GM23338 (cell line): ENCODE data around the gene TMEM234. TPM values are rescaled to one million over a fixed set of nuclear protein-coding genes. Genes with fewer than 3 reads are reported as not detected.
A peak's percentile ranks its signal among the peaks of the same experiment; 100 is the strongest.

Source experiments
- ATAC-seq: fragments of 200-7000 bp; cut with Tn5 transposase; 3 replicates; pipeline ENCODE4 v1.9.1; 2020
- DNase-seq: peaks from one replicate; pipeline ENCODE4 v3.0.0-alpha.2; 2015; ENCODE audit warnings: low spot score
- H2AFZ ChIP-seq: fragments of 200-600 bp; sonication (generic); 2 replicates; pipeline ENCODE4 v1.8.0; 2016; ENCODE audit warnings: antibody characterized with exemption, mild to moderate bottlenecking, moderate library complexity
- H3F3A ChIP-seq: fragments of 200-600 bp; sonication (generic); replicated peaks from 2 replicates; pipeline ENCODE4 v1.8.0; 2017; ENCODE audit warnings: antibody characterized with exemption, mixed run types, low read depth
- H3K27ac ChIP-seq: fragments of 200-600 bp; sonication (generic); 2 replicates; pipeline ENCODE4 v1.6.1; 2016; ENCODE audit warnings: low read depth
- H3K27me3 ChIP-seq: fragments of 200-600 bp; sonication (generic); 2 replicates; pipeline ENCODE4 v1.8.0; 2016; ENCODE audit warnings: mild to moderate bottlenecking, mixed run types, moderate library complexity; ENCODE audit not compliant: insufficient read depth
- H3K36me3 ChIP-seq: fragments of 200-600 bp; sonication (generic); 2 replicates; pipeline ENCODE4 v1.8.0; 2016; ENCODE audit warnings: mild to moderate bottlenecking; ENCODE audit not compliant: insufficient read depth
- H3K4me1 ChIP-seq: fragments of 200-600 bp; sonication (generic); 2 replicates; pipeline ENCODE4 v1.8.0; 2016; ENCODE audit warnings: mild to moderate bottlenecking, moderate library complexity; ENCODE audit not compliant: insufficient read depth
- H3K4me2 ChIP-seq: fragments of 200-600 bp; sonication (generic); 2 replicates; pipeline ENCODE4 v1.7.1; 2017; ENCODE audit warnings: mixed run types
- H3K4me3 ChIP-seq: fragments of 200-600 bp; sonication (generic); 2 replicates; pipeline ENCODE4 v1.6.1; 2016; ENCODE audit warnings: mixed run types
- H3K79me2 ChIP-seq: fragments of 200-600 bp; sonication (generic); replicated peaks from 2 replicates; pipeline ENCODE4 v1.8.0; 2017; ENCODE audit warnings: mild to moderate bottlenecking; ENCODE audit not compliant: insufficient read depth
- H3K9me2 ChIP-seq: fragments of 200-600 bp; sonication (generic); 2 replicates; pipeline ENCODE4 v1.8.0; 2017; ENCODE audit not compliant: insufficient read depth
- H4K20me1 ChIP-seq: fragments of 200-600 bp; sonication (generic); replicated peaks from 2 replicates; pipeline ENCODE4 v1.8.0; 2017; ENCODE audit warnings: mild to moderate bottlenecking; ENCODE audit not compliant: insufficient read depth
- H3K27ac Mint-ChIP-seq: 2 replicates; pipeline ENCODE4 v1.8.0; 2020; ENCODE audit warnings: inconsistent platforms, mild to moderate bottlenecking, moderate library complexity, mixed read lengths
- H3K27me3 Mint-ChIP-seq: 3 replicates; pipeline ENCODE4 v1.8.0; 2022; ENCODE audit warnings: low read depth, mild to moderate bottlenecking, moderate library complexity, mixed read lengths, inconsistent platforms; ENCODE audit not compliant: insufficient read depth, poor library complexity
- H3K36me3 Mint-ChIP-seq: 3 replicates; pipeline ENCODE4 v1.8.0; 2021; ENCODE audit warnings: low read depth, mild to moderate bottlenecking, inconsistent platforms, moderate library complexity, mixed read lengths
- H3K4me1 Mint-ChIP-seq: 3 replicates; pipeline ENCODE4 v1.8.0; 2020; ENCODE audit warnings: mild to moderate bottlenecking, inconsistent platforms, mixed read lengths
- H3K4me3 Mint-ChIP-seq: 3 replicates; pipeline ENCODE4 v1.8.0; 2021; ENCODE audit warnings: moderate library complexity, mild to moderate bottlenecking, inconsistent platforms, mixed read lengths
- H3K9me3 Mint-ChIP-seq: 3 replicates; pipeline ENCODE4 v1.8.0; 2020; ENCODE audit warnings: moderate library complexity, mild to moderate bottlenecking, inconsistent platforms, mixed read lengths
- CREB1 ChIP-seq: fragments of 250-450 bp; sonication (Bioruptor Pico); IDR thresholded peaks from 2 replicates; pipeline ENCODE4 v1.5.0; 2020; ENCODE audit warnings: low read depth, mild to moderate bottlenecking, moderate library complexity
- CTCF ChIP-seq, 2 experiments: fragments of 200-600 bp in 1 of 2; sonication (generic) in 1 of 2; conservative IDR thresholded peaks; 2 replicates each; pipeline versions ENCODE4 v1.5.1 to v1.6.1; 2016 to 2017; ENCODE audit warnings: antibody characterized with exemption in 2 of 2, low read depth in 2 of 2, mild to moderate bottlenecking in 2 of 2, moderate library complexity in 1 of 2
- ETS1 ChIP-seq: IDR thresholded peaks from 2 replicates; pipeline ENCODE4 v1.6.1; 2016; ENCODE audit warnings: antibody characterized with exemption
- EZH2 ChIP-seq: fragments of 200-600 bp; sonication (generic); IDR thresholded peaks from one replicate; pipeline ENCODE4 v1.8.0; 2017; ENCODE audit warnings: antibody characterized with exemption, mild to moderate bottlenecking, low read depth; ENCODE audit not compliant: unreplicated experiment
- EZH2phosphoT487 ChIP-seq: fragments of 200-600 bp; sonication (generic); IDR thresholded peaks from one replicate; pipeline ENCODE4 v1.8.1; 2018; ENCODE audit warnings: antibody characterized with exemption; ENCODE audit not compliant: unreplicated experiment
- JUNB ChIP-seq: IDR thresholded peaks from one replicate; pipeline ENCODE4 v1.6.1; 2016; ENCODE audit warnings: antibody characterized with exemption; ENCODE audit not compliant: unreplicated experiment
- NANOG ChIP-seq: IDR thresholded peaks from 2 replicates; pipeline ENCODE4 v1.6.1; 2016; ENCODE audit warnings: antibody characterized with exemption, borderline replicate concordance
- POLR2AphosphoS5 ChIP-seq: IDR thresholded peaks from 2 replicates; pipeline ENCODE4 v1.6.1; 2016; ENCODE audit warnings: antibody characterized with exemption, low read depth
- REST ChIP-seq: IDR thresholded peaks from one replicate; pipeline ENCODE4 v1.6.1; 2018; ENCODE audit warnings: antibody characterized with exemption; ENCODE audit not compliant: unreplicated experiment
- STAT1 ChIP-seq: IDR thresholded peaks from one replicate; pipeline ENCODE4 v1.6.1; 2016; ENCODE audit warnings: antibody characterized with exemption; ENCODE audit not compliant: unreplicated experiment
- ZNF114 ChIP-seq: fragments of 250-450 bp; sonication (Bioruptor Pico); IDR thresholded peaks from 2 replicates; pipeline ENCODE4 v1.5.0; 2020; ENCODE audit warnings: mild to moderate bottlenecking, moderate library complexity
- ZNF331 ChIP-seq: fragments of 250-450 bp; sonication (Bioruptor Pico); IDR thresholded peaks from 2 replicates; pipeline ENCODE4 v1.5.0; 2020; ENCODE audit warnings: low read depth, mild to moderate bottlenecking, moderate library complexity
- ZNF462 ChIP-seq: fragments of 250-450 bp; sonication (Bioruptor Pico); IDR thresholded peaks from 2 replicates; pipeline ENCODE4 v1.5.0; 2020; ENCODE audit warnings: mild to moderate bottlenecking, moderate library complexity
- polyA plus RNA-seq: library from polyadenylated mRNA; unstranded; fragments of >200 nt; fragmentation: Nextera tagmentation; extraction: Ambion mirVana; gene quantifications from 2 replicates; pipeline ENCODE4 v1.2.1, GENCODE V29; 2016
- total RNA-seq: library from RNA; depleted of rRNA; stranded (reverse); fragments of >200 nt; shearing (Covaris generic); gene quantifications from 2 replicates; pipeline ENCODE4 v1.2.3, GENCODE V29; 2014

Gene TMEM234
- total and polyA plus RNA-seq, 2 experiments from 2014 or later, result 4.7 to 8.2 TPM

GRCh38 chr1:32182060-32182459 lies 40.1 kb downstream of the TMEM234 start:
- H3K36me3 ChIP-seq, result peaks cover 30% of the 10 kb centered on the region
- Mint-ChIP-seq H3K27ac (no peak overlapping the region), H3K27me3 (peaks cover 14% of the 10 kb centered on the region), H3K4me1 (peaks cover 46% of the 10 kb centered on the region), H3K4me3 (peak overlapping the region; percentile 36; the same call in 2 of the 3 replicates), H3K36me3 (peaks cover 63% of the 10 kb centered on the region), H3K9me3 (no peaks in the 10 kb centered on the region)
- H3K79me2 ChIP-seq, result peaks cover 63% of the 10 kb centered on the region
- no peaks in the 10 kb centered on the region for H3K27me3 ChIP-seq
- no peak for TF ChIP-seq NANOG
- TF ChIP-seq REST, result no peak
- no peak for TF ChIP-seq EZH2phosphoT487
- no peak for TF ChIP-seq ETS1
- TF ChIP-seq JUNB, result no peak
- TF ChIP-seq ZNF114 (CRISPR knock-in tag), result no peak
- TF ChIP-seq EZH2, result no peak
- TF ChIP-seq ZNF462 (CRISPR knock-in tag), result no peak
- no peak for TF ChIP-seq ZNF331 (CRISPR knock-in tag)
- TF ChIP-seq CREB1 (CRISPR knock-in tag), result no peak
- TF ChIP-seq STAT1, result no peak
- TF ChIP-seq POLR2AphosphoS5, result no peak
- TF ChIP-seq CTCF (conservative IDR thresholded peaks at IDR 0.05; ENCODE audit: low read depth in 2 of 2), result no peak
- peaks cover 31% of the 10 kb centered on the region for H4K20me1 ChIP-seq
- no peak overlapping the region for H2AFZ ChIP-seq
- no peak overlapping the region; the same call in 1 of the 2 replicates for H3K27ac ChIP-seq
- H3K4me1 ChIP-seq, result peaks cover 30% of the 10 kb centered on the region
- DNase-seq (no peak), ATAC-seq (no peak)
- peaks cover 29% of the 10 kb centered on the region for H3F3A ChIP-seq
- no peak overlapping the region for H3K4me2 ChIP-seq
- H3K9me2 ChIP-seq, result no peaks in the 10 kb centered on the region
- H3K4me3 ChIP-seq, result no peak overlapping the region
